ENCODE measurements around the gene MAK.

DNA sequence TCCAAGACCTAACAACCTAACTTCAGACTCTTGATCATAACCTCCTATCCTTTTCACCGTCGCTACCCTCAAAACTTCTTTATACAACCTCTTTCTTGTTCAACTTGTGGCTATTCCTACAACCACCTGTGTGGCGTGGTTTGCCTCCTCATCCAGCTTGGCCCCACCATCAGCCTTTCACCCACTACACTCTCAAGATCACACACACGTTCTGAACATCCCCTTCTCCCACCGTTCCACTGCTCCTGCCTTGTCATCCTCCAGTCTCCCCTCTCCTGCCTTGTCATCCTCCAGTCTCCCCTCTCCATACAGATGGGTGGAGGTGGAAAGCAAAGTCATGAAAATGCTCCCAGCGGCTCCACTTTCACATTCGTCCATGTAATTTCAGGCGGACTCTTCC, 14.0 kb downstream of the MAK start:
- TF ChIP-seq, protein P1, sequence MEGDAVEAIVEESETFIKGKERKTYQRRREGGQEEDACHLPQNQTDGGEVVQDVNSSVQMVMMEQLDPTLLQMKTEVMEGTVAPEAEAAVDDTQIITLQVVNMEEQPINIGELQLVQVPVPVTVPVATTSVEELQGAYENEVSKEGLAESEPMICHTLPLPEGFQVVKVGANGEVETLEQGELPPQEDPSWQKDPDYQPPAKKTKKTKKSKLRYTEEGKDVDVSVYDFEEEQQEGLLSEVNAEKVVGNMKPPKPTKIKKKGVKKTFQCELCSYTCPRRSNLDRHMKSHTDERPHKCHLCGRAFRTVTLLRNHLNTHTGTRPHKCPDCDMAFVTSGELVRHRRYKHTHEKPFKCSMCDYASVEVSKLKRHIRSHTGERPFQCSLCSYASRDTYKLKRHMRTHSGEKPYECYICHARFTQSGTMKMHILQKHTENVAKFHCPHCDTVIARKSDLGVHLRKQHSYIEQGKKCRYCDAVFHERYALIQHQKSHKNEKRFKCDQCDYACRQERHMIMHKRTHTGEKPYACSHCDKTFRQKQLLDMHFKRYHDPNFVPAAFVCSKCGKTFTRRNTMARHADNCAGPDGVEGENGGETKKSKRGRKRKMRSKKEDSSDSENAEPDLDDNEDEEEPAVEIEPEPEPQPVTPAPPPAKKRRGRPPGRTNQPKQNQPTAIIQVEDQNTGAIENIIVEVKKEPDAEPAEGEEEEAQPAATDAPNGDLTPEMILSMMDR (IDR thresholded peaks at IDR 0.05): no peak
- no peak for TF ChIP-seq POLR2A (IDR thresholded peaks at IDR 0.05)

Data from tibial nerve (tissue), 3 donors.